HG03460 (cell line): ENCODE measurements around the gene WASL.
"Not testable (repeated sequence)": the region's sequence is repeated elsewhere in the genome, so short reads cannot be mapped to it uniquely, and the experiment has no call there.

Experiments
- ATAC-seq: cut with Tn5 transposase; IDR thresholded peaks from one replicate; pipeline ENCODE4 v1.9.1; 2021; ENCODE audit not compliant: unreplicated experiment

The WASL gene

DNA sequence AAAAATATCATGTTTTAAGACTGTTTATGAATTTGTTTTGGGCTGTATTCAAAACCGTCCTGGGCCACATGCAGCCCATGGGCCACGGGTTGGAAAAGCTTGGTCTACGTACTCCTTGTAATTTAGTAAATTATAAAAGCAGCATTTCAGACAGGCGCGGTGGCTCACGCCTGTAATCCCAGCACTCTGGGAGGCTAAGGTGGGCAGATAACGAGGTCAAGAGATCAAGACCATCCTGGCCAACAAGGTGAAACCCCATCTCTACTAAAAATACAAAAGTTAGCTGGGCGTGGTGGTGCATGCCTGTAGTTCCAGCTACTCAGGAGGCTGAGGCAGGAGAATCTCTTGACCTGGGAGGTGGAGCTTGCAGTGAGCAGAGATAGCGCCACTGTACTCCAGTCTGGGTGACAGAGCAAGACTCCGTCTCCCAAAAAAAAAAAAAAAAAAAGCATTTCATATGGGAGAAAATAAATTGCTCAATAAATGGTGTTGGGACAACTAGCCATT, 11.6 kb downstream of the WASL start:
- not testable (repeated sequence) for ATAC-seq

DNA sequence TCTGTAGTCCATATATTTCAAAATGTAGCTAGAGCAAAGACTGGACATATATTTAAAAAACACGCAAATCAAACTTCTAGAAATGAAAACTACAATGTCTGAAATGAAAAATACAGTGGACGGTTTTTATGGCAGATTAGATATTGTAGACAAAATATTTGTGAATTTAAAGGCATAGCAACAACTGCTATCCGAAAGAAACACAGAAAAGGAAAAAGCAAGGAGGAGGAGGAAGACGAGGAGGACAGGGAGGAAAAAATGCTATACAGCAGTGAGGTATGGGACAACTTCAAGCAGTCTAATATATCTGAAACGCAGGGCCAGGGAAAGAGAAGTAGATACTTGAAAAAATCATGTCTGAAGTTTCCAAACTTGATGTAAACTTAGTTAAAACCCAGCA, 13.3 kb downstream of the WASL start:
- no peak for ATAC-seq

DNA sequence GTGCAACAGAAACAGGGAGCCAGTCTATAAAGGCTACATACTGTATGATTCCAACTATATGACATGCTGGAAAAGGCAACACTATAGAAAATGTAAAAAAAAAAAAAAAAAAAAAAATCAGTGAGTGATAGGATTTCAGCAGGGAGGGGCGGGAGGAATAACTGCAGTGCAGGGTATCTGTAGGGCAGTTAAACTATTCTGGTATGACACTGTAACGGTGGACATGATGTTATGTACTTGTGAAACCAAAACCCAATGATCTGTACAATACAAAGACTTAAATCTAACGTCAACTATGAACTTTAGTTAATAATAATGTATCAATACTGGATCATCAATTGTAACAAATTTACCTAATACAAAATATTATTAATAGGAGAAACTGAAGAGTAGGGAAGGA, 14.3 kb downstream of the WASL start:
- no peak for ATAC-seq

DNA sequence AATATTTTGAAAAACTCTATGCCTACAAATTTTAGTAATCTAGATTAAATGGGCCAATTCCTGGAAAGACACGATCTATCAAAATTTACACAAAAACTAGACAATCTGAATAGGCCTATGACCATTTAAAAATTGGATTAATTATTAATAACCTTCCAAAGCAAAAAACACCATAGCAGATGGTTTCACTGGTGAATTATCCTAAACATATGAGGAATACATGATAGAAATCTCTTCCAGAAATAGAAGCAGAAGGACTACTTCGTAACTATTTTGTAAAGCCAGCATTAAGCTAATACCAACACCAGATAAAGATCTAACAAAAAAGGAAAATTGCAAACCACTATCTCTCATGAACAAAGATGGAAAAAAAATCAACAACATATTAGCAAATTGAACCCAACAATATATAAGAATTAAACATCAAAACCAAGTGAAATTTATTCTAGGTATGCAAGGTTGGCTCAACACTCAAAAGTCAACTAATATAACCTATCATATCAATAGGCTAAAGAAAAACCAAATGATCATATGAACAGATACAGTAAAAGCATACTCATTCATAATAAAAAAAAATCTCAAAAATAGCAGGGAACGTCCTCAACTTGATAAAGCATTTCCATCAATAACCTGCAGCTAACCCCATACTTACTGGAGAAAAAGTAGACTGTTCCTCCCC, 16.3 kb downstream of the WASL start:
- ATAC-seq: no peak

DNA sequence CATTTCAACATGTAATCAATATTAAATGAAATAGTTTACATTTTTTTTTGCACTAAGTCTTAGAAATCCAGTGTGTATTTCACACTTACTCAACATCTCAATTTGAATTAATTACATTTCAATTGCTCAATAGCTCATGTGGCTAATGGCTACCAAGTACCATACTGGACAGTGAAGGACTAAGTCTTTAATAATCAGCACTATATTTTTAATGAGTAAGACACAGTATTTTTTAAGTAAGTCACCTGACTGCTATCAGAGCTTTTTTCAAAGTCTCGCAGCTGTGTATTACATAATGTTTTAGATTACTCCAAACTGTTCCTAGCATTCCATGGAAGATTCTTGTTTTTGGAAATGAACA, 19.6 kb downstream of the WASL start:
- no peak for ATAC-seq

DNA sequence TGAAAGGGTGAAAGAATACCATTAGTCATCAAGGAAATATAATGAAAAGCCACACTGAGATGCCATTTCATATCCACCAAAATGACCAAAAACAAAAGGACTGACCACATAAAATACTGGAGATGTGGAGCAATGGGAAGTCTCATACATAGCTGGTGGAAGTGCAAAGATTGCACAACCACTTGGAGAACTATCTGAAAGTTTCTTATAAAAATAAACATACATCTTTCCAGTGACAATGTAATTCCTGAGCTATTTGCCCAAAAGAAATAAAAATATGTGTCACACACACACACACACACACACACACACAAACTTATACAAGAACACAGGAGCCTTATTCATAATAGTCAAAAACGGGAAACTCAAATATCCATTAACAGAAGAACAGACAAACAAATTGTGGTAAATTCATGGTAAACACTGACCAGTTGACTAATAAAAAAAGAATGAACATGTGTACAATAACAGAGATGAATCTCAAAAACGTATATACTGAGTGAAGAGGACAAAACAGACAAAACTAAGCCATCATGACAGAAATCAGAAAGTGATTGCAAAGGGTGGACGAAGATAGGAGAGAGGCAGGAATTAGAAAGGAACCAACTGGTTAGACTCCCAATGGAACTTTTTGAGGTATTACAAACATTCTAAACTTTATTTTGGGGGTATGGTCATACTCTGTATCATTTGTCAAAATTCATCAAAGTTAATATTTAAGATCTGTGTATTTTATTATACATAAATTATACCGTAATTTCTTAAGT, 21.5 kb downstream of the WASL start:
- ATAC-seq: no peak

DNA sequence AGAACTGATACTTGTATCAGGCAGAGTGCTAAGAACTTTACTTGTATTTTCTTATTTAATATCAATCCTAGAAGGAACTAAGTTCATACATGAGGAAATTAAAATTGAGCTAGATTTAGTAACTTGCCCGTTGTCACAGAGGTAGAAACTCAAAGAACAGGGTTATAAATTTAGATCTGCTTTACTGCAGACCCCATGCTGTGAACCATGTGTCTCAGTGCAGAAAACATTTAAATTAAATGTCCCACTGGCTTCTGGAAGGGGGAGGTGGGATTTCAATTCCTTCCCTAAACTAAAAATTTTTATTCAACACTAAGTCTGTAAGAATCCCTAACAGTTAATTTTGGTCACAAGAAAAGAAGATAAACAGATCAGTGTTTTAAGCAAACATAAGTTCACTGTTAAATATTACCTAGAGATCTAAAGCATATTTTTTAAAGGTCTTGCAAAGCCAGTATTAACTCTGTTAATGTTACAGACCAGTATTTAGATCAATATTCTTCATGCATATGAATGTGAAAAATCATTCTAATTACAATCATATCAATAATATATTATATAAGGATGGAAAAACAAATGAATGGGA, 23.1 kb downstream of the WASL start:
- no peak for ATAC-seq

DNA sequence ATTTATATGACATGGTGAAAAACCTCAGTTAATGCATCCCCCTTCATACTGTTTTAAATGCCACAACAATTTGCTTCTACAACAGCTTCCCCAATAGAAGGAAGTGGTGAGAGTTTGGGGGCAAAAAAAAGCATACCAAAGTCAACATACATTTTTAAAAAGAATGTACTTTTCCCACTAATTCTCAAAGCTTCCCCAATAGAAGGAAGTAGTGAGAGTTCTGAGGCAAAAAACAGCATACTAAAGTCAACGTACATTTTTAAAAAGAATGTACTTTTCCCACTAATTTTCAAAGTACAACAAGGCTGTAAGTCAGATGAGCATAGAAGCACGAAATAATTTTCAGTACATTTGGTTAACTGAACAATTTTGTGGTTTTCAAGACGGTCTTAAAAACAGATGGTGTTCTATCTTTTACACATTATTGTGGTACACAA, 24.0 kb downstream of the WASL start:
- ATAC-seq: no peak

DNA sequence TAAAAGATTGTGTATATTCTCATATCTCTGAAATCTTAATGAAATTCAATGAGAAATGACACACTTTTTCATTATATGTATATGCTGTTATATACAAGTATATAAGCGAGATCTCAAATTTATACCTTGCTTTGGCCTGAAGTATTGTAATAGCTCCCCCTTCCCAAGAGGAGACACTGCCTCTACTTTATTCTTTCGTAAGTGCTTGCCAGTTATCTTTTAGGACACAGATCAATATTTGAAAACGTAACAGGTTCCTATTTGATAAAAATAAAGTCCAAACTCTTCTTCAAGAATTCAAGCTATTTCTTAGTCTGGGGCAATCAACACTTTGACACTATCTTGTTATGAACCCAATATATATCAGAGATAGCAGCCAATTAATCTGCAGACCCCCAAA, 24.9 kb downstream of the WASL start:
- no peak for ATAC-seq

DNA sequence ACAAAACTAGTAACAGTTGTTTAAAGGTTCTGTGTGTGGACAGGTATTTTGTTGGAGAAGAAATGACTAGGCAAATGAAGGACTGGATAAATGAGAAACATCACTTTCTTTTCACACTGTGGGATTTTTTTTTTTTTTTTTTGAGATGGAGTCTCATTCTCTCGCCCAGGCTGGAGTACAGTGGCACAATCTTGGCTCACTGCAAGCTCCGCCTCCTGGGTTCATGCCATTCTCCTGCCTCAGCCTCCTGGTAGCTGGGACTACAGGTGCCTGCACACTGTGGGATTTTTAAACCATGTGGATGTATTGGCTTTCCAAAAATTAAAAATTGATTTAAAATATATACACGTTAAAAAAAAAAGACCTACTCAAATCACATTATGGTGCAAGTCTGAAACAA, 28.3 kb downstream of the WASL start:
- not testable (repeated sequence) for ATAC-seq

DNA sequence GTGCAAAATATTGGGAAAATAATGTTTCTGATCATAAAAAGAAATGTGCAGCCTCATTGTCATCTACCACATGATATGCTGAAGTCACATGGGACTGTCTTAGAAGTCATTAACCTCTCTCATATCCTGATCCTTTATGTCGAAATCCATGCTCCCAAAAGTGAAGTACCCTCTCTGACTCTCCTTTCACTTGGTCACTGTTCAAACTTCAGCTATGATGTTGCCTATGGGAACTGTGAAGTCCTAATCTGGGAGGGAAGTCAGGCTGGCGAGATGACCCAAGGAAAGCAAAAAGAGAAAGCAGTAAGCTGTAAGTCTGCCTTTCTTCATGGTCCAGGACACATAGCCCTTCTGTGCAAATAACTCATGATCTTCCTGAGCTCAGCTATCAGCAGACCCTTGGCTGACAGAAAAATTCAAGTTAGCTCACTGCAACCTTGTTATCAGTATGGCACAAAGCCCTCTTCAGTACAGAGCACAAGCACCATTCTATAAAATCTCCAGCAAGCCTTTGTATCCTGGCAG, 29.5 kb downstream of the WASL start:
- ATAC-seq: no peak

DNA sequence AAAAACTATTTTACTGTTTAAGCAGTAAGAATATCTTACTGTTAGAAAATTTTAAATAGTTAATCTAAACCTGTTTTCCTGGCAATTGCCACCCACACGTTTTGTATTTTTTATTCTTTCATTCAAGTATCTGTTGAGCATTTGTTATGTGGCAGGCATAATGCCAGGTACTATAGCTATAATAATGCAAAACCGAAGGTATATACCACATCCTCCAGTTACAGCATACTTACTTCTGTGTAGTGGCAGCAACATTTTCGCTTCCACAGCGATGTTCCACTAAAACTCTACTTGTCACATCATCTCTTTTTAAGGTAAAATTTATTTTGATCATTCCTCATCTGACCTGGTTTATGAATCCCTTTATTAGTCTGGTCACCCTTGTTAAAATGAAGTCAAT, 30.0 kb downstream of the WASL start:
- ATAC-seq: no peak

DNA sequence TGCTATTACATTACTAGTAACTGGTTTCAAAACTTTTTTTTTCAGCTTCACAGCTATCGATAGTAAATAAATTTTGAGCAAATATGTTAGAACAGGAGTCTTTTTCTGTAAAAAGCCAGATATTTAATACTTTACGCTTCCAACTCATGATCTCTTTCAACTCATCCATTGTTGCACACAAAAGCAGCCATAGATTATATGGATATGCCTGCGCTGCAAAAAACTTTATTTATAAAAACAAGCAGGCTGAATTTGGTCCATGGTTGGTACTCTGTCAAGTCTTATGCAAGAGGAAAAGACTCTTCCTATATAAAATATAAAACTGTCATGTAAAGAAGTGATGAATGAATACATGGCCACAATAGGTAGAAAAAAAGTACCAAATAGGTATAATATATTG, 31.1 kb downstream of the WASL start:
- no peak for ATAC-seq

DNA sequence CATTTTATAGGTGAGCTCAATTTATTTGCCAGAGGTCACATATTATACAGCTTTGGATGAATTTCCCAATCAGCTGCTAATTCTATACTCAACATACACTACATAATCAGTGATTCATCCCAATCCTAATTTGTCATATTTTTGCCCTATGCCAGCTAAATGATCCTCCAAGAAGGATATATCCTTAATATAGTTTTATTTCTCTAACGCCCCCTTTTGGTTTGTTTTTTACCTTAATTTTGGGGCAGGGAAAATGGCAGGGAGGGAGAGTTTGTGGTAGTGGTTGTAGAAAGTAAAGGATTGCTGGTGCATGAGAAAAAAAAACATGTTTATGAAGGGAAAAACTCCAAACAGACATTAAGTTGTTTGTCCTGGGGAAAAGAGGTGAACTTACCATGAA, 31.9 kb downstream of the WASL start:
- no peak for ATAC-seq

DNA sequence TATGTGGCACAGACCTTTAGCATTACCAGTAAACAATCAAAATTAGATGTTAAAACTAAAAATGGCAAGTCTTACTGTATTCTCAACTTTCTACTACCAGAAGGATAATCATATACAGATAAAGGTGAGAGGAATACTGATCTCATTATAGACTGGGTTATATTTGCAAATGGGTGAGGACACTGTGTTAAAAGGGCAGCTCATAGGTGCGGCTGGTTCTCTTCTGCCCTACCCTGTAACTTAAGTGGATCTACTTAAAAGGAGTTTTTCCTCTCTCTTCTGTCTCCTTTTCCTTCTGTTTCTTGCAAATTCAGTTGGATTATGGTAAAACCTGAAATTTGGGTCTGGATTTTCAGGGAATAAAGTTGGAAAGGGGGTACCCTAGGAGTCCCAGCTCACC, 33.0 kb downstream of the WASL start:
- no peak for ATAC-seq

DNA sequence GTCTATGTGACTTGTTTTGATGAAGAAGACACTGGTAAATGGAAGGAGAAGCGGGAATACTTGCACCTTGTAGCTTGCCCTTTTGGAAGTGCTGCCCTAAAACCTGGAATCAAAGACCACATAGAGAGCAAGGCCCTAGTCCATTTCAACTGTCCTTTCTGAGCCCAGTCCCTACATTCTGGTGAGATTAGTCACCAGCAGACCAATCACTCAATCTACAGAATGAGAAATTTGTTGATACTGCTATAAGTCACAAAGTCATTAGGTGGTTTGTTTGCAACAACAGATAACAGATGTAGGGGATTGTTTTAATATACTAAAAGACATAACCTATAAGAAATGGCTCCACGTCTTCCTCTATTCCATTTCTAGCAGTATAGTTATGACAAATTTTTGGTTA, 33.6 kb downstream of the WASL start:
- no peak for ATAC-seq

DNA sequence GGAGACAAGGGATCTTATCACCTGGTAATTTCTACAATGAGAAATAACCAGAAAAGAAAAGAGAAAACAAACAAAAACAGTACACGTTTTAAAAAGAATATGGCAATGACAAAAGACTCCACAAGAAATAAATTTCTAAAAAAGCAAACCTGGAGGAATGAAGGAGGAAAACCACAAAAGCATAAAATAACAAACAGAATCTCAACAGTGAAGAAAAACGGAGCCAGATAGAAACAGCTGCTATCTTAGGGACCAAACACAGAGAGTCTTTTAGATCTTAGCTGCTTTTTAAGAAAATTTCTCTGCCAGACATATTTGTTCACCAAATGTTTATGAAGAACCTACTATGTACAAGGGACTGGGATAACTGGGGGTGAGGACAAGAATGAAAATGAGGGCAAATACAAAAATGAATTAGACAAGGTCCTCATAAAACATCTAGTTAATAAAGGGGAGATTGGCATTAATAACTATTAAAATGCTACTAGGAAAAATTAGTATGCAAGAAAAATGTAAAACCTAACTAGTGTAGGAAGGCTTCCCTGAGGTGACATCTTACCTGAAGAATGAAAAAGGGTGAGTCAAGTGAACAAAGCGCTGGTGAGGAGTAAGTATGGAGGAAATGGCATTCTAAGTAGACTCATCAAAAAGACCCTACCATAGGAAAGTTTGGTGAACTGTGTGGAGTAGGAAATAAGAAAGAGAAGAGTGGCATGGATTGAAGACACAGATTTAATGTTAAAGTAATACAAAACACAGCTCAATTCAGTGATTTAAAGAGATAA, 34.3 kb downstream of the WASL start:
- ATAC-seq: no peak

DNA sequence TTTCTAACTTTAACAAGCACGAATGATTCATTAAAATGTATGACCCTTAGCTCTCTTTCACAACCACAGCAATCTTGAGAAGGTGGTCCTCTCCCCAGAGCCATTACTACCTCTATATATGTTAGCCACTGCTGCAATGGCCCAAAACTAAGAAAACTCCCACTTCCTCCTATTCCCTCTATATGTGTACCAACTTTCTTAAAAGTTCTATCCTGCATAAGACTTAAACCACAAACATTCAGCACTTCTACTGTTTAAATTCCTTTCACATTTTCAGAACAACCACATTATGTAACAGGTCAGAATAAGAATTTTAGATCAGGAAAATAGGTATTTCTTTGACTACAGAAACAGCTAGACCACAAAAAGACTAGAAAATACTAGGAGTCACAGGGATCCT, 36.2 kb downstream of the WASL start:
- peak; percentile 45 for ATAC-seq

DNA sequence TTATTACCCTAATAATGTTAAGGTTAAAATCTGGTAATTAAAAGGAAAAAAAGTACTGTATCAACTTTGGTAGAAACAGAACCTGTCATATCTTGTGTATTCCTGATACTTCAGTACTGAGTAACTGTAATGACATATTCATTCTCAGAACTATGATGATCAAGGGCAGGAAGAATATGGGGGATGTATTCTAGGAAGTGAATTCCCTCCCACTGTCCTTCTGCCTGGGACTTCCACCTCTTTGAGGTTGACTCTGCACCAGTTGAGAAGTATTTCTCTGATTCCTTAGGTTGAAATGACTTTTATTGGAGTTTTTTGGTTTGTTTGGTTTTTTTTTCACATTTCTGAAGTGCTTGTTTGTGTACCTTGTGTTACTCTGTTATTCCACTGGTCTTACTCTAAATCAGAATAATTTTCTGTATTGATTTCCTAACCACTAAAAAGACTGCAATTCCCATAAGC, 36.9 kb downstream of the WASL start:
- no peak for ATAC-seq

DNA sequence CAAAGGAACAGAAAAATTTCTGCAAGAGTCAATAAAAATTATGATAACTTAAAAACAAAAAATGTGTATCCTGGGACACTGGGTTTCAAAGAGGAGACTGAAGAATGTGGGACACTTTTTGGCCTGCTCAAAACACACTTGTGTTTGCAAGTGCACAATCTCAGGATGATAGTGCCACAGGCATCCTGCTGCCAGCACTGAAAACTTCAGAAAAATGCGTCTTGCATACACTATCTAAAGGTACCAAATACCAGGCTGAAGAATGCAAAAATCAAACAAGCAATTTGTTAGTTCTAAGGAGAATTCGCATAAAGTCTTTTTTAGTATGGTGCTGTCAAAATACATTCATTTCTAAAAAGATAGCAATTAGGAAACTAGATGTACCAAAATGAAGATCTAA, 38.1 kb downstream of the WASL start:
- ATAC-seq: no peak

DNA sequence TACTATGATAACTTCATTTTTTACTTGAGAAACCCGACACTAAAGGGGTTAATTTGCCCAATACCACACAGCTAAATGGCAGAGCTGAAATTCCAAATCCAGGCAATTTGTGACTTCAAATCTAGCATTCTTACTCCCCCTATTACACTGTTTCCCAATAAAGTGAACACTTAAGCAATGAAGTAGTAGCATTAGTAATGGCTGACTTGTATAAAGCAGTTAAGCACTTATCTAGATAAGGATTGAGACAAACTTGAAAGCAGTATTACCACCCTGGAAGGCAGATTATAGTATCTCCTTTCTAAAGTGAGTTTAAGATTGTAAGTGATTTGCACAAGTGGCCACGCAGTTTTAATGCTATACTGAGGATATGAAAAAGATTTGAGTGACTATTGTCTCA, 39.3 kb downstream of the WASL start:
- no peak for ATAC-seq
